ENCODE measurements around the gene IGSF1.

- TF ChIP-seq ZNF775 (CRISPR knock-in tag; IDR thresholded peaks at IDR 0.05; ENCODE audit: borderline replicate concordance): no peak
- no peak for TF ChIP-seq ZNF275 (CRISPR knock-in tag; IDR thresholded peaks at IDR 0.05; ENCODE audit: borderline replicate concordance)
- TF ChIP-seq EP300 (IDR thresholded peaks at IDR 0.05; ENCODE audit: low read depth in 2 of 2, low read length in 2 of 2): no peak
- TF ChIP-seq EP300 (CRISPR knock-in tag; IDR thresholded peaks at IDR 0.05; ENCODE audit: borderline replicate concordance): no peak
- no peak for TF ChIP-seq ZNF33B (CRISPR knock-in tag; IDR thresholded peaks at IDR 0.05)
- TF ChIP-seq POLR2AphosphoS5 (IDR thresholded peaks at IDR 0.05; ENCODE audit: low read depth, low read length): no peak
- no peak for TF ChIP-seq DDIT3 (CRISPR knock-in tag; IDR thresholded peaks at IDR 0.05)
- TF ChIP-seq ZNF639 (CRISPR knock-in tag; conservative IDR thresholded peaks at IDR 0.05): no peak
- no peak for TF ChIP-seq FIP1L1 (IDR thresholded peaks at IDR 0.05; ENCODE audit: borderline replicate concordance, insufficient read depth, low read depth, low read length)
- no peak for TF ChIP-seq TSC22D2 (CRISPR knock-in tag; IDR thresholded peaks at IDR 0.05; ENCODE audit: borderline replicate concordance)
- TF ChIP-seq NFATC3 (CRISPR knock-in tag; IDR thresholded peaks at IDR 0.05): no peak
- no peak for TF ChIP-seq CREB1 (IDR thresholded peaks at IDR 0.05)
- no peak for TF ChIP-seq CREB1 (CRISPR knock-in tag; IDR thresholded peaks at IDR 0.05)
- TF ChIP-seq SMC3 (IDR thresholded peaks at IDR 0.05; ENCODE audit: low read length): no peak
- no peak for TF ChIP-seq NR2F1 (CRISPR knock-in tag; IDR thresholded peaks at IDR 0.05)
- no peak for TF ChIP-seq POLR2A (IDR thresholded peaks at IDR 0.05; ENCODE audit: insufficient read depth in 1 of 2, low read depth in 2 of 2, low read length in 2 of 2)
Observed at GRCh38 chrX:131264053-131264452, 25.1 kb downstream of the IGSF1 start.

Measured in HepG2 (cell line).